Activated naive CD4-positive, alpha-beta T cell treated with Interleukin-2 at 50 U/mL for 16 hours (primary cell): ENCODE data around the gene PHLDB3.
"Not testable (repeated sequence)": the region's sequence is repeated elsewhere in the genome, so short reads cannot be mapped to it uniquely, and the experiment has no call there.

Source experiments
- DNase-seq: peaks from one replicate; pipeline ENCODE4 v3.0.0-alpha.2; 2020

The PHLDB3 gene

GRCh38 chr19:43504426-43505185, at the start of gene PHLDB3:
PHLDB3 (minus strand) TSS chr19:43504746; CDS start chr19:43504118, 628 bp downstream.
- DNase-seq, result peak; percentile 51

- DNase-seq, result no peak
Observed at GRCh38 chr19:43553656-43554055, 49.1 kb upstream of the PHLDB3 start.

- DNase-seq, result no peak
Observed at GRCh38 chr19:43552616-43553015, 48.1 kb upstream of the PHLDB3 start.

GRCh38 chr19:43552198-43552450, 47.6 kb upstream of the PHLDB3 start:
- DNase-seq, result no peak

- no peak for DNase-seq
Observed at GRCh38 chr19:43551399-43552197, 47.1 kb upstream of the PHLDB3 start.

- no peak for DNase-seq
Observed at GRCh38 chr19:43548706-43549105, 44.2 kb upstream of the PHLDB3 start.

GRCh38 chr19:43547926-43548325, 43.4 kb upstream of the PHLDB3 start:
- not testable (repeated sequence) for DNase-seq

- DNase-seq, result no peak
Observed at GRCh38 chr19:43546581-43546980, 42.0 kb upstream of the PHLDB3 start.

GRCh38 chr19:43545981-43546380, 41.4 kb upstream of the PHLDB3 start:
- no peak for DNase-seq

- no peak for DNase-seq
Observed at GRCh38 chr19:43545276-43545675, 40.7 kb upstream of the PHLDB3 start.

GRCh38 chr19:43544077-43544476, 39.5 kb upstream of the PHLDB3 start:
- DNase-seq, result no peak

GRCh38 chr19:43541920-43542650, 37.5 kb upstream of the PHLDB3 start:
- DNase-seq, result no peak

GRCh38 chr19:43540381-43540780, 35.8 kb upstream of the PHLDB3 start:
- DNase-seq, result no peak

- no peak for DNase-seq
Observed at GRCh38 chr19:43538922-43539321, 34.4 kb upstream of the PHLDB3 start.

GRCh38 chr19:43534816-43535761, 30.5 kb upstream of the PHLDB3 start:
- peak; percentile 18 for DNase-seq

GRCh38 chr19:43534305-43534815, 29.8 kb upstream of the PHLDB3 start:
- DNase-seq, result no peak

- DNase-seq, result peak; percentile 92
Observed at GRCh38 chr19:43533546-43534304, 29.2 kb upstream of the PHLDB3 start.

GRCh38 chr19:43532962-43533545, 28.5 kb upstream of the PHLDB3 start, which contains the start of gene ZNF575:
ZNF575 (plus strand) TSS chr19:43533188; CDS start chr19:43534423, 1,235 bp downstream.
- DNase-seq, result peak; percentile 88

GRCh38 chr19:43532571-43532961, 28.0 kb upstream of the PHLDB3 start:
- DNase-seq, result no peak

GRCh38 chr19:43527860-43528622, 23.5 kb upstream of the PHLDB3 start:
- DNase-seq, result no peak
